HL-60 (cell line): ENCODE results near the gene COP1.

Experiments used
- GABPA ChIP-seq: IDR thresholded peaks from 2 replicates; pipeline ENCODE4 v1.6.1; 2012; ENCODE audit warnings: low read depth
- POLR2AphosphoS5 ChIP-seq: IDR thresholded peaks from 2 replicates; pipeline ENCODE4 v1.6.1; 2012; ENCODE audit warnings: low read depth
- TF ChIP-seq, protein P1 (sequence below): IDR thresholded peaks from one replicate; pipeline ENCODE4 v1.5.1; 2011; ENCODE audit warnings: low read length, control low read depth, inconsistent platforms; ENCODE audit not compliant: insufficient read depth

- TF ChIP-seq GABPA (no peak), POLR2AphosphoS5 (no peak)
- TF ChIP-seq, protein P1, sequence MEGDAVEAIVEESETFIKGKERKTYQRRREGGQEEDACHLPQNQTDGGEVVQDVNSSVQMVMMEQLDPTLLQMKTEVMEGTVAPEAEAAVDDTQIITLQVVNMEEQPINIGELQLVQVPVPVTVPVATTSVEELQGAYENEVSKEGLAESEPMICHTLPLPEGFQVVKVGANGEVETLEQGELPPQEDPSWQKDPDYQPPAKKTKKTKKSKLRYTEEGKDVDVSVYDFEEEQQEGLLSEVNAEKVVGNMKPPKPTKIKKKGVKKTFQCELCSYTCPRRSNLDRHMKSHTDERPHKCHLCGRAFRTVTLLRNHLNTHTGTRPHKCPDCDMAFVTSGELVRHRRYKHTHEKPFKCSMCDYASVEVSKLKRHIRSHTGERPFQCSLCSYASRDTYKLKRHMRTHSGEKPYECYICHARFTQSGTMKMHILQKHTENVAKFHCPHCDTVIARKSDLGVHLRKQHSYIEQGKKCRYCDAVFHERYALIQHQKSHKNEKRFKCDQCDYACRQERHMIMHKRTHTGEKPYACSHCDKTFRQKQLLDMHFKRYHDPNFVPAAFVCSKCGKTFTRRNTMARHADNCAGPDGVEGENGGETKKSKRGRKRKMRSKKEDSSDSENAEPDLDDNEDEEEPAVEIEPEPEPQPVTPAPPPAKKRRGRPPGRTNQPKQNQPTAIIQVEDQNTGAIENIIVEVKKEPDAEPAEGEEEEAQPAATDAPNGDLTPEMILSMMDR, result no peak
Observed at GRCh38 chr1:176208034-176208433, 948 bp upstream of the COP1 start.
